GM12878 (cell line): Measurements from ENCODE around the gene MMP13. TPM values are rescaled to one million over a fixed set of nuclear protein-coding genes. Genes with fewer than 3 reads are reported as not detected.

Source experiments
- ATAC-seq: fragments of 200-7000 bp; cut with Tn5 transposase; 3 replicates; pipeline ENCODE4 v1.9.1; 2020; ENCODE audit warnings: mild to moderate bottlenecking, moderate library complexity
- BruUV-seq: library from RNA; stranded (reverse); fragments of 400-500 nt; replicated peaks from 2 replicates; lab custom pipeline; 2021; lab: Mats Ljungman, UMichigan
- CTCF ChIA-PET: fragments of 300-600 bp; sonication (Branson Sonifier 250); formaldehyde crosslinking; extraction: SDS; loops from one replicate; lab custom pipeline; 2021; ENCODE audit warnings: inconsistent platforms; lab: Yijun Ruan, JAX
- POLR2A ChIA-PET: fragments of 350-600 bp; formaldehyde crosslinking; extraction: SDS; loops from one replicate; lab custom pipeline; 2021; ENCODE audit warnings: inconsistent platforms; lab: Charles Lee
- RAD21 ChIA-PET: fragments of 300-600 bp; sonication (Branson Sonifier 250); formaldehyde crosslinking; loops from one replicate; lab custom pipeline; 2023; ENCODE audit warnings: antibody characterized with exemption; ENCODE audit not compliant: unreplicated experiment; lab: Charles Lee
- SMC1A ChIA-PET: fragments of 300-600 bp; sonication (Branson Sonifier 250); formaldehyde crosslinking; loops from one replicate; lab custom pipeline; 2023; ENCODE audit not compliant: unreplicated experiment, uncharacterized antibody; lab: Charles Lee
- DNase-seq: peaks from one replicate; pipeline ENCODE4 v3.0.0-alpha.2; 2011; ENCODE audit warnings: low read depth, low spot score
- FAIRE-seq: peaks from 3 replicates; lab custom pipeline; 2011; peaks lifted over from hg19 to GRCh38; lab: Jason Lieb, UNC
- H2AFZ ChIP-seq: 2 replicates; pipeline ENCODE4 v1.6.0; 2011; ENCODE audit warnings: low read depth, low read length, control low read depth; ENCODE audit not compliant: control insufficient read depth
- H3K27ac ChIP-seq: 2 replicates; pipeline ENCODE4 v1.5.1; 2011; ENCODE audit warnings: control low read depth; ENCODE audit not compliant: control insufficient read depth, insufficient read depth
- H3K27me3 ChIP-seq, 2 experiments: replicated peaks in 1 of 2; 2 replicates each; pipeline versions ENCODE4 v1.6.0 to v1.6.1; 2011; ENCODE audit warnings: low read length in 1 of 2; ENCODE audit not compliant: control insufficient read depth in 2 of 2, insufficient read depth in 2 of 2
- H3K36me3 ChIP-seq, 2 experiments: 2 replicates each; pipeline ENCODE4 v1.5.1; 2011; ENCODE audit warnings: low read length in 1 of 2; ENCODE audit not compliant: control insufficient read depth in 2 of 2, insufficient read depth in 2 of 2
- H3K4me1 ChIP-seq: 2 replicates; pipeline ENCODE4 v1.6.1; 2011; ENCODE audit warnings: mild to moderate bottlenecking, low read length, moderate library complexity, mixed read lengths; ENCODE audit not compliant: control insufficient read depth, insufficient read depth
- H3K4me2 ChIP-seq: 2 replicates; pipeline ENCODE4 v1.6.0; 2011; ENCODE audit warnings: control low read depth; ENCODE audit not compliant: control insufficient read depth, insufficient read depth
- H3K4me3 ChIP-seq: fragments of 200-600 bp; sonication (generic); 2 replicates; pipeline ENCODE4 v1.5.1; 2016
- H3K79me2 ChIP-seq: 2 replicates; pipeline ENCODE4 v1.6.0; 2011; ENCODE audit warnings: low read length; ENCODE audit not compliant: control insufficient read depth, insufficient read depth
- H3K9ac ChIP-seq: 2 replicates; pipeline ENCODE4 v1.8.0; 2011; ENCODE audit warnings: low read length, control low read depth, mixed read lengths; ENCODE audit not compliant: control insufficient read depth, insufficient read depth
- H3K9me3 ChIP-seq: replicated peaks from 3 replicates; pipeline ENCODE4 v1.5.1; 2011; ENCODE audit warnings: mild to moderate bottlenecking, low read length; ENCODE audit not compliant: control insufficient read depth, insufficient read depth
- H4K20me1 ChIP-seq: 2 replicates; pipeline ENCODE4 v1.6.0; 2011; ENCODE audit not compliant: control insufficient read depth, insufficient read depth
- BHLHE40 ChIP-seq, 2 experiments: fragments of 450-650 bp in 1 of 2; IDR thresholded peaks; 2 replicates each; pipeline ENCODE4 v1.6.1; 2011 to 2017; ENCODE audit warnings: low read depth in 2 of 2, borderline replicate concordance in 1 of 2, improper control_type of control experiment in 1 of 2, low read length in 1 of 2, mild to moderate bottlenecking in 1 of 2
- CTCF ChIP-seq, 3 experiments: IDR thresholded peaks in 2 of 3; conservative IDR thresholded peaks in 1 of 3; 2 replicates each; pipeline ENCODE4 v1.5.1; 2011; ENCODE audit warnings: low read depth in 3 of 3, low read length in 3 of 3, mild to moderate bottlenecking in 3 of 3, control low read depth in 2 of 3, moderate library complexity in 2 of 3, inconsistent platforms in 1 of 3, mixed read lengths in 1 of 3; ENCODE audit not compliant: control insufficient read depth in 2 of 3, insufficient read depth in 1 of 3; ENCODE audit errors: extremely low read depth in 1 of 3
- DPF2 ChIP-seq: fragments of 450-650 bp; IDR thresholded peaks from 2 replicates; pipeline ENCODE4 v1.6.1; 2017; ENCODE audit warnings: mild to moderate bottlenecking
- GABPA ChIP-seq: IDR thresholded peaks from 2 replicates; pipeline ENCODE4 v1.6.1; 2014; ENCODE audit warnings: antibody characterized with exemption, low read depth, mild to moderate bottlenecking, inconsistent platforms
- HSF1 ChIP-seq: fragments of 150-350 bp; IDR thresholded peaks from 2 replicates; pipeline ENCODE4 v1.6.1; 2014; ENCODE audit warnings: mild to moderate bottlenecking, low read depth, low read length
- IKZF2 ChIP-seq, 2 experiments: fragments of 450-650 bp; IDR thresholded peaks; 2 replicates each; pipeline ENCODE4 v1.6.1; 2017; ENCODE audit warnings: mild to moderate bottlenecking in 2 of 2, moderate library complexity in 2 of 2
- KLF5 ChIP-seq: fragments of 450-650 bp; IDR thresholded peaks from 2 replicates; pipeline ENCODE4 v1.6.1; 2014; ENCODE audit warnings: mild to moderate bottlenecking; ENCODE audit not compliant: partially characterized antibody
- NBN ChIP-seq: fragments of 450-650 bp; IDR thresholded peaks from 2 replicates; pipeline ENCODE4 v1.6.1; 2016
- NR2C1 ChIP-seq: fragments of 450-650 bp; IDR thresholded peaks from 2 replicates; pipeline ENCODE4 v1.6.1; 2017; ENCODE audit warnings: antibody characterized with exemption, mild to moderate bottlenecking, moderate library complexity
- PBX3 ChIP-seq: IDR thresholded peaks from 2 replicates; pipeline ENCODE4 v1.6.1; 2011; ENCODE audit warnings: mild to moderate bottlenecking, low read depth, low read length, moderate library complexity; ENCODE audit not compliant: insufficient replicate concordance
- RUNX3 ChIP-seq: IDR thresholded peaks from 2 replicates; pipeline ENCODE4 v1.6.1; 2012; ENCODE audit warnings: low read length, inconsistent platforms
- SPI1 ChIP-seq: IDR thresholded peaks from 2 replicates; pipeline ENCODE4 v1.6.1; 2011; ENCODE audit warnings: low read depth, mild to moderate bottlenecking, low read length, moderate library complexity, borderline replicate concordance; ENCODE audit not compliant: insufficient read depth
- ZBTB40 ChIP-seq: fragments of 450-650 bp; IDR thresholded peaks from 2 replicates; pipeline ENCODE4 v1.6.1; 2016; ENCODE audit warnings: mild to moderate bottlenecking, moderate library complexity, borderline replicate concordance
- ZNF24 ChIP-seq: fragments of 450-650 bp; IDR thresholded peaks from 2 replicates; pipeline ENCODE4 v1.6.1; 2017; ENCODE audit warnings: antibody characterized with exemption, mild to moderate bottlenecking
- WGBS: methylation state at CpG from one replicate; pipeline ENCODE4 v1.1.6; 2016; ENCODE audit warnings: low lambda C conversion rate; ENCODE audit not compliant: insufficient replicate concordance, insufficient coverage; ENCODE audit errors: missing lambda C conversion rate; 5-methylcytosine and 5-hydroxymethylcytosine counted together
- in situ Hi-C: fragments of 300-500 bp; cut with MboI; formaldehyde crosslinking; loops from 9 replicates; pipeline ENCODE4 v1.14.3; 2018; ENCODE audit warnings: mixed read lengths
- intact Hi-C: fragments of 100-400 bp; cut with micrococcal nuclease; formaldehyde crosslinking; loops from one replicate; pipeline ENCODE4 v1.14.2; 2022; ENCODE audit not compliant: unreplicated experiment
- polyA plus RNA-seq, 11 experiments: library from polyadenylated mRNA; depleted of rRNA in 4 of 11; unstranded in 6 of 11; stranded (reverse) in 5 of 11; fragments of >200 nt; fragmentation: Nextera tagmentation in 4 of 11; fragmentation: Illumina TruSeq in 1 of 11; extraction: Ambion mirVana in 4 of 11; extraction: Trizol in 1 of 11; gene quantifications; 1 replicate in 1 of 11; 2 replicates in 10 of 11; pipeline versions ENCODE4 v1.2.1 to v1.2.3, GENCODE V29; 2011 to 2016; ENCODE audit warnings: inconsistent platforms in 2 of 11, missing spikeins in 2 of 11, low read depth in 1 of 11
- total RNA-seq, 4 experiments: library from RNA; depleted of rRNA in 3 of 4; stranded (reverse); fragments of >200 nt in 3 of 4; fragmentation: Illumina TruSeq in 1 of 4; extraction: Trizol in 1 of 4; gene quantifications; 2 replicates each; pipeline versions ENCODE4 v1.2.1 to v1.2.3, GENCODE V29; 2013 to 2021

Gene MMP13
- total and polyA plus RNA-seq, 10 of the 15 experiments (the other 5 are each of a cell fraction or from before 2014, with no cell fraction given) = 0.05 TPM; not detected in 9

- POLR2A ChIA-PET = interaction anchor here (7.0 kb wide), 1 partner anchor 13 kb away, joined by 71 read pairs; no protein-coding TSS in a partner anchor
- Histone ChIP-seq H3K9me3 (no peaks in the 10 kb centered on the region; the same call in 2 of the 3 replicates), H3K36me3 (no peaks in the 10 kb centered on the region), H2AFZ (no peak overlapping the region), H3K4me1 (no peaks in the 10 kb centered on the region), H3K4me2 (no peak overlapping the region), H3K27me3 (0 out of 4 replicates have a peak, but pooled peaks cover 0 to under 1% of the 10 kb centered on the region in 2 experiments), H4K20me1 (no peaks in the 10 kb centered on the region), H3K4me3 (no peak overlapping the region), H3K79me2 (no peaks in the 10 kb centered on the region), H3K9ac (no peak overlapping the region), H3K27ac (no peak overlapping the region)
- BruUV-seq = no TSS peak
- WGBS = 2% methylated on average over 3 of the region's 3 CpGs
- intact Hi-C loops (no loop called here), in situ Hi-C loops (no loop called here)
- DNase-seq (peak; percentile 53), FAIRE-seq (peak; percentile 75), ATAC-seq (peak; percentile 81)
- CTCF ChIA-PET = interaction anchor here (1.3 to 11.6 kb wide), 5 partner anchors 7 to 102 kb away, joined by 4 to 160 read pairs (median 39); no protein-coding TSS in a partner anchor
- RAD21 ChIA-PET = interaction anchor here (1.1 to 11.6 kb wide), 4 partner anchors 9 to 102 kb away, joined by 3 to 140 read pairs (median 28); no protein-coding TSS in a partner anchor
- SMC1A ChIA-PET = interaction anchor here (1.6 to 11.7 kb wide), 4 partner anchors 13 to 23 kb away, joined by 4 to 177 read pairs (median 66); no protein-coding TSS in a partner anchor
- TF ChIP-seq BHLHE40 (IDR thresholded peaks at IDR 0.05; ENCODE audit: borderline replicate concordance in 1 of 2, low read depth in 2 of 2, low read length in 1 of 2) = peak in 1 of 2 experiments; percentile 49; a peak in 1 of 4 replicates
- TF ChIP-seq NR2C1 = 0 out of 2 replicates have a peak, but pooled peaks have one; percentile 11
- peak in 1 of 3 experiments; percentile 15; a peak in 1 of 6 replicates for TF ChIP-seq CTCF (IDR thresholded peaks at IDR 0.05 in 2 of 3, conservative IDR thresholded peaks at IDR 0.05 in 1 of 3; ENCODE audit: control insufficient read depth in 2 of 3, extremely low read depth in 1 of 3, insufficient read depth in 1 of 3, low read depth in 3 of 3, low read length in 3 of 3)
- TF ChIP-seq IKZF2 (IDR thresholded peaks at IDR 0.05) = peak; percentile 37 to 54; a peak in 2 of 4 replicates
- TF ChIP-seq KLF5 = no peak
- TF ChIP-seq RUNX3 = peak; percentile 47
- TF ChIP-seq DPF2 = peak; percentile 74
- peak; percentile 54 for TF ChIP-seq NBN
- 0 out of 2 replicates have a peak, but pooled peaks have one; percentile 65 for TF ChIP-seq ZNF24
- peak; percentile 53; the same call in 1 of the 2 replicates for TF ChIP-seq ZBTB40
- no peak for TF ChIP-seq GABPA
- no peak for TF ChIP-seq HSF1
- peak; percentile 67; the same call in 1 of the 2 replicates for TF ChIP-seq SPI1
- no peak for TF ChIP-seq PBX3
Measured at GRCh38 chr11:102933627-102934026, 21.9 kb downstream of the MMP13 start.
